ENCODE data around the gene CD28. TPM values are rescaled to one million over a fixed set of nuclear protein-coding genes. Genes with fewer than 3 reads are reported as not detected.
A peak's percentile ranks its signal among the peaks of the same experiment; 100 is the strongest.

CD28 gene
- total and polyA plus RNA-seq, 3 experiments from 2014 or later: 61.1 to 66.4 (median 64.1) TPM

DNA sequence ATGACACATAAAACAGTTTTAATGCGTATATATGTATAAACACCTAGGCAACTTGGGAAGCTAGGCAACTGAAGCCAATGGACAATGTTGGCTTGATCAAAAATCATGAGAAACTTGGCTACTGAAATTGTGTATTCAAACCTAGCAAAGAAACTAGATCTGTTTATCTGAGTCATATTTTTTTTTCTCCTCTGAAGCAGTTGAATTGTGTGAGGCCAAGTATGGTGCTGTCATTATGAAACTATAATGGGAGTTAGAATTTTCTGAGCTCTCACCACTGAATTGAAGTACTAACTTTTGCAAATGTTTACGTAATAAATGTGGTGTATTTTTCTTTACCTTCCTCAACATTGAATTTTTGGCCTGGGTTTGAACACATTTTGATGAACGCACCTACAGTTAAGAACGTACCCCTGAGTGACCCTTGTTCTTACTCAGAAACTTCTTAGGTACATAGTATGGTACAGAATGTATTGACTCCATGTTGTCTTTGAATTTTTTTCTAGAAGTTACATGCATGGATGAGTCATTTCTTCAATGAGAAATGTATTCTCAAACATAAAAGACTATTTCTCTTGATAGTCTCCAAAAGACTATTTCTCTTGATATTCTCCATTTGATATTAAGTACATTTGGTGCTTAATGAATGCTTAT lies 23.8 kb downstream of the CD28 start:
- Mint-ChIP-seq H3K4me1 (peaks cover 76 to 94% (median 94%) of the 10 kb centered on the region in 3 donors), H3K27ac (peak overlapping the region; percentile 44 to 89 (median 78)), H3K4me3 (peak overlapping the region in 5 of 7 donors; percentile 4 to 56 (median 43)), H3K36me3 (peaks cover 52 to 89% (median 58%) of the 10 kb centered on the region in 3 donors), H3K27me3 (no peaks in the 10 kb centered on the region), H3K9me3 (no peaks in the 10 kb centered on the region)
- H3K27me3 ChIP-seq (ENCODE audit: insufficient read depth, low read length, poor library complexity, severe bottlenecking): no peaks in the 10 kb centered on the region
- H3K4me3 ChIP-seq (ENCODE audit: low read length): no peak overlapping the region
- H3K27ac ChIP-seq (ENCODE audit: low read depth, low read length): no peak overlapping the region
- no peaks in the 10 kb centered on the region for H3K9me3 ChIP-seq (ENCODE audit: low read length)
- CTCF ChIA-PET: interaction anchor here (1.9 kb wide), 1 partner anchor 10 kb away, joined by 9 read pairs; no protein-coding TSS in a partner anchor
- POLR2A ChIA-PET: interaction anchor here (0.5 to 1.3 kb wide), 4 partner anchors 10 to 465 kb away, joined by 3 to 7 read pairs (median 5); no protein-coding TSS in a partner anchor
- DNase-seq: no peak
- peaks cover 53% of the 10 kb centered on the region for H3K36me3 ChIP-seq (ENCODE audit: insufficient read depth, low read length)
- H3K4me1 ChIP-seq (ENCODE audit: insufficient read depth, low read length): peaks cover 72% of the 10 kb centered on the region

DNA sequence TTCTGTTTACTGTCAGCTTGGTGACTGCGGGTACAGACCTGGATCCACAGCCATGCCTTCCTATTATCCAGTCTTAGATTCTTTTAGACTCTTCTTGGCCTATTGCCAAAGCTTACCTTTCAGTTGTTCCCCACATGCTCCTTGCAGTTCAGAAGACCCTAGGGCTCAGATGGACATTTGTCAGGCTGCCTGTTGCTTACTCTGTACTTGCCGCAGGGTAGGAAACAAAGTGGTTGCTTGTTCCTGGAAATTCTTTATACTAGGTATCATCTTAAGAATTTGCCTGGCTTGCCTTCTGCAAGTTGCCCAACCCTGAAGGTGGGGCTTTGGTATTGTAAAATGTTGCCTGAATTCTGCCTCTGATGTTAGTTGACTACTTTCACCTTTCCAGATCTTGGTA lies 24.4 kb downstream of the CD28 start:
- no peak for DNase-seq
- no peaks in the 10 kb centered on the region for H3K9me3 Mint-ChIP-seq
- ChIA-PET CTCF (no interaction called here), POLR2A (no interaction called here)
- H3K36me3 Mint-ChIP-seq: peaks cover 57 to 92% (median 65%) of the 10 kb centered on the region in 3 donors
- no peak overlapping the region for H3K4me3 ChIP-seq (ENCODE audit: low read length)
- no peaks in the 10 kb centered on the region for H3K9me3 ChIP-seq (ENCODE audit: low read length)
- H3K4me3 Mint-ChIP-seq: peak overlapping the region in 4 of 7 donors; percentile 33 to 56 (median 45)
- peaks cover 73 to 94% (median 94%) of the 10 kb centered on the region in 3 donors for H3K4me1 Mint-ChIP-seq
- H3K36me3 ChIP-seq (ENCODE audit: insufficient read depth, low read length): peaks cover 59% of the 10 kb centered on the region
- no peaks in the 10 kb centered on the region for H3K27me3 Mint-ChIP-seq
- H3K27ac ChIP-seq (ENCODE audit: low read depth, low read length): no peak overlapping the region
- H3K27ac Mint-ChIP-seq: peak overlapping the region; percentile 44 to 89 (median 78)
- H3K4me1 ChIP-seq (ENCODE audit: insufficient read depth, low read length): peaks cover 70% of the 10 kb centered on the region
- H3K27me3 ChIP-seq (ENCODE audit: insufficient read depth, low read length, poor library complexity, severe bottlenecking): no peaks in the 10 kb centered on the region

DNA sequence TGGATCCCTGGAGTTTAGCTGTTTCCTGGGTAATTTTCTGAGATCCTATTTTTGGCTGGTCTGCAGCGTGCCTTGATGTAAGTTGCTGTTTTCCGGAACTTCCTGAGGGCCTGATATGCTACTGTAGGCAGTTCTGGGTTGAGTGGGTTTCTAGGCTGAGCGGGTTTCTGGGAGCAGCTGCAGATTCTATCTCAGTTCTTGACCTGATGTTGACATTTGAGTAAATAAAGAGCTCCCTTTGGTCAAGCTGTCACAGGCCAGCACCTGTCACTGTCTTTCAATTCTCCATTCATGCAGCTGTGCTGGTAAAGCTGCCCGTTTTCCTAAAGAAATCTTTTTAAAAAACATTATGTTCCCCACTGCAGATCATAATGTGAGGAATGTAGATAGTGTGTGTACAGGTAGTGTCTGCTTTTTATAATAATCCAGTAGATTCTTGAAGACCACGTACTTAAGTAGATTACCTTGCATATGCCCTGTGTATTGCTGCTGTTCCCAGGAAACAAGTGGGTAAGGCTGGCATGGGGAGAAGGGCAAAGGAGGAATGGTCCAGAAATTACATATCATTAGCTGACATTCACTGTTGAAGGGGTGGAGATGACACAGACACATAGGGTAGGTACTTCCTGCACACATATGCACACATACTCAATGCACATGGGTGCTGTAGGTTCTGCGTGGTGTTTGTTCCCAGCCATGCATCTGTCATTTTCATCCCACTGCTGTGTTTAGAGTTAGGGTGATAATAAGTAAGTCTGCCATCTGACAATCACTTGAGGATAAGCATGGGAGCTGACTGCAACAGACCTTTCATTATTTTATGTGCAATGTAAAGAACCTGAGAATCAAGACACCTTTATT lies 25.9 kb downstream of the CD28 start:
- Mint-ChIP-seq H3K27ac (peak overlapping the region; percentile 63 to 93 (median 78)), H3K9me3 (no peaks in the 10 kb centered on the region), H3K4me1 (peaks cover 72 to 92% (median 91%) of the 10 kb centered on the region in 3 donors), H3K4me3 (peak overlapping the region in 6 of 7 donors; percentile 7 to 50 (median 34)), H3K36me3 (peaks cover 58 to 91% (median 63%) of the 10 kb centered on the region in 3 donors), H3K27me3 (no peaks in the 10 kb centered on the region)
- ChIA-PET POLR2A (interaction anchor here (0.9 to 2.6 kb wide), 2 partner anchors 12 to 79 kb away, joined by 3 to 14 read pairs; no protein-coding TSS in a partner anchor), CTCF (interaction anchor here (0.9 to 1.8 kb wide), 7 partner anchors 10 to 248 kb away, joined by 3 to 7 read pairs (median 4); no protein-coding TSS in a partner anchor)
- no peak for DNase-seq
- Histone ChIP-seq H3K4me1 (ENCODE audit: insufficient read depth, low read length) (peaks cover 71% of the 10 kb centered on the region), H3K9me3 (ENCODE audit: low read length) (no peaks in the 10 kb centered on the region), H3K36me3 (ENCODE audit: insufficient read depth, low read length) (peaks cover 62% of the 10 kb centered on the region), H3K4me3 (ENCODE audit: low read length) (peak overlapping the region; percentile 14), H3K27me3 (ENCODE audit: insufficient read depth, low read length, poor library complexity, severe bottlenecking) (no peaks in the 10 kb centered on the region), H3K27ac (ENCODE audit: low read depth, low read length) (no peak overlapping the region)

DNA sequence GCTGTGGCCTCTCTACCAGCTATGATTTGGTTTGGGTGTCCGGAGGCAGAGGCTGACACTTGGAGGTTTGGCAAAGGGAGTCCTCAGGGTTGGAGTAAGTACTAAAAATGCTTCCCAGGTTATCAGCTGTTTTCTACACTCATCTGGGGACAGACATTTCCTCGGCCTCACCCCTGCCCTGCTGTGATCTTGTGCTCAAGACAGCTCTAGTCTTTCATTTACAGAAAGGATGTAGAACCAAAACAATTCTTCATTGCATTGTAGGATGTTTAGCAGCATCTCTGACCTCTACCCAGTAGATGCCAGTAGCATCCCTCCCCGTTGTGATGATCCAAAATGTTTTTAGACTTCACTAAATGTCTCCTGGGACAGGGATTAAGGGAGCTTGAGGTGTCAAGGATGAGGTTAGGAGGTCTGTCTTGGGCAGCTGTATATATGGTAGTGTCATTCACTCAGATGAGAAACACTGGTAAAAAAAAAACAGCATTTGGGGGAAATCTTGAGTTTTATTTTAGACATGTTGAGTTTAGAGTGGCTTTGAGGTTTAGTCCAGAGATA lies 26.6 kb downstream of the CD28 start:
- no peak for DNase-seq
- Histone ChIP-seq H3K9me3 (ENCODE audit: low read length) (no peaks in the 10 kb centered on the region), H3K4me3 (ENCODE audit: low read length) (peak overlapping the region; percentile 9), H3K27me3 (ENCODE audit: insufficient read depth, low read length, poor library complexity, severe bottlenecking) (no peaks in the 10 kb centered on the region), H3K27ac (ENCODE audit: low read depth, low read length) (no peak overlapping the region), H3K36me3 (ENCODE audit: insufficient read depth, low read length) (peaks cover 62% of the 10 kb centered on the region), H3K4me1 (ENCODE audit: insufficient read depth, low read length) (peaks cover 78% of the 10 kb centered on the region)
- Mint-ChIP-seq H3K4me1 (peaks cover 76 to 97% (median 96%) of the 10 kb centered on the region in 3 donors), H3K4me3 (peak overlapping the region in 5 of 7 donors; percentile 7 to 54 (median 42)), H3K36me3 (peaks cover 58 to 94% (median 66%) of the 10 kb centered on the region in 3 donors), H3K27ac (peak overlapping the region; percentile 58 to 93 (median 77)), H3K9me3 (no peaks in the 10 kb centered on the region), H3K27me3 (no peaks in the 10 kb centered on the region)
- CTCF ChIA-PET: interaction anchor here (0.9 to 1.8 kb wide), 7 partner anchors 10 to 248 kb away, joined by 3 to 7 read pairs (median 4); no protein-coding TSS in a partner anchor
- POLR2A ChIA-PET: interaction anchor here (0.9 to 2.6 kb wide), 2 partner anchors 12 to 78 kb away, joined by 3 to 14 read pairs; no protein-coding TSS in a partner anchor

DNA sequence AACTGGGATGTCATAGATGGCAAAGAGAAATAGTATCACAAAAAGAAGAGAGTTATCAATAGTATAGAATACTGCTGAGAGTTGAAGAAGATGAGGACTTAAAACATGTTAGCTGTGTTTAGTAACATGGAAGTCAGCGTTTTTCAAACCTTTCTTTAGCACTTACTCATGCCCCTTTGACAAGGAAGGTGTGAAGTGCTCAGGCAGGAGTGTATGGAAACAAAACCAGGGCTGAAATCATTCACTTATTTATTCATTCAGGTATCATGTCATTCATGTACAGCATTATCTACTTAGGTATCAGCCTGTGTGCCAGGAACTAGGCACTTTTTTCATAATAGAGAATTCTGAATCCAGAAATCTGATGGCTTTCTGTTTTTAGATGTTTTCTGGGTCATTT lies 27.2 kb downstream of the CD28 start:
- H3K27me3 Mint-ChIP-seq: no peaks in the 10 kb centered on the region

DNA sequence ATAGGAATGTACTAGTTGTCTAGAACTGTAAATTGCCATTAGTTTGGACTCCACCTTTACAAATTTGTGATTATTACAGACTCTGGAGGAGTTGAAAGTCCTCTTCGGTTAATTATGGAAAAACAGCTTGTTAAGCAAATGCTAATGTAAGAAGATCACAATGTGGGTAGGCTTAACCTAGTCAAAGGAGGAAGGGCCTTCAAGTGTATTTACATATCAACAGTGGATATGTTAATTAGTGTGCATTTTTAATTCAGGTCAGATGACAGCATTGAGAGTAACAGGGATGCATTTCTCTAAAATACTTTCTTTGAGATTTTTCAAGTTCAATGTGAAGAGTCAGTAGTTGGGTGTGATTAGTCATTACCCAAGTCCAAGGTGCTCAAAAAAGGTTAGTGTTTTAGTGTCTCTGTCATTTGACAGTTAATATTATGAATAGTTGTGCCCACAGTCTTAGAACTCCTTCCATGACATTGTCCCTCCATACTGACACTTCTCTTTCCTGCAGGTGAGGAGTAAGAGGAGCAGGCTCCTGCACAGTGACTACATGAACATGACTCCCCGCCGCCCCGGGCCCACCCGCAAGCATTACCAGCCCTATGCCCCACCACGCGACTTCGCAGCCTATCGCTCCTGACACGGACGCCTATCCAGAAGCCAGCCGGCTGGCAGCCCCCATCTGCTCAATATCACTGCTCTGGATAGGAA lies 28.0 kb downstream of the CD28 start:
- no peak for DNase-seq
- Histone ChIP-seq H3K27ac (ENCODE audit: low read depth, low read length) (no peak overlapping the region), H3K9me3 (ENCODE audit: low read length) (no peaks in the 10 kb centered on the region), H3K4me1 (ENCODE audit: insufficient read depth, low read length) (peaks cover 86% of the 10 kb centered on the region), H3K4me3 (ENCODE audit: low read length) (no peak overlapping the region), H3K27me3 (ENCODE audit: insufficient read depth, low read length, poor library complexity, severe bottlenecking) (no peaks in the 10 kb centered on the region), H3K36me3 (ENCODE audit: insufficient read depth, low read length) (peaks cover 62% of the 10 kb centered on the region)
- no peaks in the 10 kb centered on the region for H3K9me3 Mint-ChIP-seq
- peak overlapping the region in 1 of 7 donors; percentile 12 for H3K4me3 Mint-ChIP-seq
- ChIA-PET CTCF (interaction anchor here (1.8 kb wide), 1 partner anchor 14 kb away, joined by 7 read pairs; no protein-coding TSS in a partner anchor), POLR2A (interaction anchor here (0.7 kb wide), 1 partner anchor 210 kb away, joined by 3 read pairs; no protein-coding TSS in a partner anchor)
- H3K36me3 Mint-ChIP-seq: peaks cover 57 to 93% (median 60%) of the 10 kb centered on the region in 3 donors
- H3K27me3 Mint-ChIP-seq: no peaks in the 10 kb centered on the region
- peaks cover 80 to 97% (median 97%) of the 10 kb centered on the region in 3 donors for H3K4me1 Mint-ChIP-seq
- peak overlapping the region; percentile 51 to 87 (median 66) for H3K27ac Mint-ChIP-seq

More for the DNA sequence above, 27.2 kb downstream of the CD28 start:
- peaks cover 58 to 96% (median 66%) of the 10 kb centered on the region in 3 donors for H3K36me3 Mint-ChIP-seq
- Histone ChIP-seq H3K27me3 (ENCODE audit: insufficient read depth, low read length, poor library complexity, severe bottlenecking) (no peaks in the 10 kb centered on the region), H3K9me3 (ENCODE audit: low read length) (no peaks in the 10 kb centered on the region), H3K4me3 (ENCODE audit: low read length) (no peak overlapping the region), H3K27ac (ENCODE audit: low read depth, low read length) (no peak overlapping the region), H3K36me3 (ENCODE audit: insufficient read depth, low read length) (peaks cover 62% of the 10 kb centered on the region), H3K4me1 (ENCODE audit: insufficient read depth, low read length) (peaks cover 85% of the 10 kb centered on the region)
- no peak for DNase-seq
- peaks cover 79 to 97% (median 97%) of the 10 kb centered on the region in 3 donors for H3K4me1 Mint-ChIP-seq
- peak overlapping the region; percentile 58 to 93 (median 78) for H3K27ac Mint-ChIP-seq
- H3K4me3 Mint-ChIP-seq: peak overlapping the region in 4 of 7 donors; percentile 7 to 54 (median 32)
- CTCF ChIA-PET: interaction anchor here (0.9 to 1.8 kb wide), 3 partner anchors 13 to 249 kb away, joined by 3 to 7 read pairs (median 3); no protein-coding TSS in a partner anchor
- POLR2A ChIA-PET: interaction anchor here (0.7 to 2.6 kb wide), 2 partner anchors 13 to 211 kb away, joined by 3 to 14 read pairs; no protein-coding TSS in a partner anchor
- H3K9me3 Mint-ChIP-seq: no peaks in the 10 kb centered on the region

DNA sequence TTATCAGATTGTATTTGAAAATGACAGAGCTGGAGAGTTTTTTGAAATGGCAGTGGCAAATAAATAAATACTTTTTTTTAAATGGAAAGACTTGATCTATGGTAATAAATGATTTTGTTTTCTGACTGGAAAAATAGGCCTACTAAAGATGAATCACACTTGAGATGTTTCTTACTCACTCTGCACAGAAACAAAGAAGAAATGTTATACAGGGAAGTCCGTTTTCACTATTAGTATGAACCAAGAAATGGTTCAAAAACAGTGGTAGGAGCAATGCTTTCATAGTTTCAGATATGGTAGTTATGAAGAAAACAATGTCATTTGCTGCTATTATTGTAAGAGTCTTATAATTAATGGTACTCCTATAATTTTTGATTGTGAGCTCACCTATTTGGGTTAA lies 30.9 kb downstream of the CD28 start:
- peaks cover 36% of the 10 kb centered on the region for H3K36me3 ChIP-seq (ENCODE audit: insufficient read depth, low read length)
- Mint-ChIP-seq H3K9me3 (no peaks in the 10 kb centered on the region), H3K4me1 (peaks cover 82 to 97% (median 97%) of the 10 kb centered on the region in 3 donors), H3K4me3 (peak overlapping the region in 3 of 7 donors; percentile 1 to 44 (median 40)), H3K36me3 (peaks cover 36 to 69% (median 38%) of the 10 kb centered on the region in 3 donors), H3K27me3 (no peaks in the 10 kb centered on the region), H3K27ac (peak overlapping the region; percentile 44 to 97 (median 80))
- CTCF ChIA-PET: no interaction called here
- POLR2A ChIA-PET: no interaction called here
- H3K4me3 ChIP-seq (ENCODE audit: low read length): no peak overlapping the region
- no peak for DNase-seq
- H3K27me3 ChIP-seq (ENCODE audit: insufficient read depth, low read length, poor library complexity, severe bottlenecking): no peaks in the 10 kb centered on the region
- peaks cover 84% of the 10 kb centered on the region for H3K4me1 ChIP-seq (ENCODE audit: insufficient read depth, low read length)
- H3K9me3 ChIP-seq (ENCODE audit: low read length): no peaks in the 10 kb centered on the region
- no peak overlapping the region for H3K27ac ChIP-seq (ENCODE audit: low read depth, low read length)

Measured in CD8-positive, alpha-beta memory T cell (primary cell).